Activated B cell treated with CpG ODN at 0.5 μM for 24 hours (primary cell): Measurements from ENCODE around the gene DENND11. TPM values are rescaled to one million over a fixed set of nuclear protein-coding genes. Genes with fewer than 3 reads are reported as not detected.

ENCODE experiments used
- ATAC-seq: fragments of 200-7000 bp; cut with Tn5 transposase; one replicate; pipeline ENCODE4 v1.10.0; 2021; ENCODE audit warnings: low read depth, mild to moderate bottlenecking, moderate library complexity
- CTCF ChIA-PET: fragments of 350-600 bp; sonication (Branson Sonifier 250); formaldehyde crosslinking; loops from one replicate; lab custom pipeline; 2021; ENCODE audit warnings: antibody characterized with exemption; lab: Charles Lee
- POLR2A ChIA-PET: fragments of 350-600 bp; sonication (Branson Sonifier 250); formaldehyde crosslinking; loops from one replicate; lab custom pipeline; 2021; ENCODE audit warnings: antibody characterized with exemption; lab: Charles Lee
- DNase-seq: peaks from one replicate; pipeline ENCODE4 v3.0.0; 2022
- H3K27ac Mint-ChIP-seq: one replicate; pipeline ENCODE4 v1.8.0; 2020; ENCODE audit warnings: mixed read lengths
- H3K27me3 Mint-ChIP-seq: one replicate; pipeline ENCODE4 v1.8.0; 2021; ENCODE audit warnings: mixed read lengths
- H3K36me3 Mint-ChIP-seq: one replicate; pipeline ENCODE4 v1.8.0; 2021; ENCODE audit warnings: low read depth, mixed read lengths
- H3K4me1 Mint-ChIP-seq: one replicate; pipeline ENCODE4 v1.8.0; 2021; ENCODE audit warnings: mixed read lengths
- H3K4me3 Mint-ChIP-seq: one replicate; pipeline ENCODE4 v1.8.0; 2020; ENCODE audit warnings: mild to moderate bottlenecking, mixed read lengths
- H3K9me3 Mint-ChIP-seq: one replicate; pipeline ENCODE4 v1.8.0; 2020; ENCODE audit warnings: mixed read lengths
- CTCF ChIP-seq: fragments of 200-600 bp; IDR thresholded peaks from one replicate; pipeline ENCODE4 v1.8.0; 2022; ENCODE audit warnings: antibody characterized with exemption, mild to moderate bottlenecking
- intact Hi-C: fragments of 100-400 bp; cut with micrococcal nuclease; formaldehyde crosslinking; loops from one replicate; pipeline ENCODE4 v1.15.1; 2024
- total RNA-seq: library from RNA; stranded (reverse); gene quantifications from 2 replicates; pipeline ENCODE4 v1.2.3, GENCODE V29; 2022

The DENND11 gene
- total RNA-seq, 1 donor from 2014 or later, result 58.1 TPM

GRCh38 chr7:141699860-141700259 is 2.1 kb downstream of the DENND11 start:
- peaks cover 12% of the 10 kb centered on the region for H3K36me3 Mint-ChIP-seq
- CTCF ChIA-PET, result interaction anchor here (2.6 to 3.4 kb wide), 2 partner anchors 38 to 46 kb away, joined by 9 to 17 read pairs; partner anchors contain the start of gene SSBP1
- H3K27me3 Mint-ChIP-seq, result no peaks in the 10 kb centered on the region
- no peaks in the 10 kb centered on the region for H3K9me3 Mint-ChIP-seq
- peak overlapping the region; percentile 85 for H3K4me3 Mint-ChIP-seq
- POLR2A ChIA-PET, result interaction anchor here (0.9 to 5.2 kb wide), 2 partner anchors 38 to 50 kb away, joined by 4 to 56 read pairs; partner anchors contain the start of gene SSBP1
- TF ChIP-seq CTCF, result no peak
- intact Hi-C loops, result loop anchor here (2.0 kb wide), 3 partner anchors 17 to 775 kb away; partner anchors contain the start of gene BRAF
- peaks cover 67% of the 10 kb centered on the region for H3K4me1 Mint-ChIP-seq
- DNase-seq (no peak), ATAC-seq (no peak)
- H3K27ac Mint-ChIP-seq, result peak overlapping the region; percentile 77

GRCh38 chr7:141698247-141699015 is 3.5 kb downstream of the DENND11 start:
- H3K4me3 Mint-ChIP-seq, result peak overlapping the region; percentile 7

GRCh38 chr7:141697211-141697871 is 4.6 kb downstream of the DENND11 start:
- CTCF ChIA-PET, result no interaction called here
- peaks cover 17% of the 10 kb centered on the region for H3K36me3 Mint-ChIP-seq
- no peaks in the 10 kb centered on the region for H3K27me3 Mint-ChIP-seq
- intact Hi-C loops, result no loop called here
- no peak overlapping the region for H3K4me3 Mint-ChIP-seq
- no peak overlapping the region for H3K27ac Mint-ChIP-seq
- ATAC-seq (no peak), DNase-seq (no peak)
- H3K4me1 Mint-ChIP-seq, result peaks cover 68% of the 10 kb centered on the region
- H3K9me3 Mint-ChIP-seq, result no peaks in the 10 kb centered on the region
- TF ChIP-seq CTCF, result no peak
- POLR2A ChIA-PET, result no interaction called here

More at GRCh38 chr7:141698247-141699015, 3.5 kb downstream of the DENND11 start:
- TF ChIP-seq CTCF, result no peak
- Mint-ChIP-seq H3K27me3 (no peaks in the 10 kb centered on the region), H3K36me3 (peaks cover 17% of the 10 kb centered on the region), H3K4me1 (peaks cover 72% of the 10 kb centered on the region), H3K9me3 (no peaks in the 10 kb centered on the region), H3K27ac (peak overlapping the region; percentile 59)
- ATAC-seq, result no peak
- intact Hi-C loops, result loop anchor here (2.0 kb wide), 1 partner anchor 22 kb away; no protein-coding TSS in a partner anchor
- POLR2A ChIA-PET, result interaction anchor here (1.1 kb wide), 1 partner anchor 39 kb away, joined by 3 read pairs; the partner anchor contains the start of gene SSBP1
- CTCF ChIA-PET, result no interaction called here
- DNase-seq, result no peak

GRCh38 chr7:141696348-141696747 is 5.6 kb downstream of the DENND11 start:
- Mint-ChIP-seq H3K9me3 (no peaks in the 10 kb centered on the region), H3K4me1 (peaks cover 68% of the 10 kb centered on the region), H3K4me3 (no peak overlapping the region), H3K27me3 (no peaks in the 10 kb centered on the region), H3K36me3 (peaks cover 17% of the 10 kb centered on the region), H3K27ac (no peak overlapping the region)
- ATAC-seq, result no peak
- ChIA-PET POLR2A (interaction anchor here (1.0 kb wide), 1 partner anchor 42 kb away, joined by 5 read pairs; the partner anchor contains the start of gene SSBP1), CTCF (no interaction called here)
- intact Hi-C loops, result no loop called here
- no peak for DNase-seq
- TF ChIP-seq CTCF, result no peak
